ENCODE measurements around the gene KRT76.

DNA sequence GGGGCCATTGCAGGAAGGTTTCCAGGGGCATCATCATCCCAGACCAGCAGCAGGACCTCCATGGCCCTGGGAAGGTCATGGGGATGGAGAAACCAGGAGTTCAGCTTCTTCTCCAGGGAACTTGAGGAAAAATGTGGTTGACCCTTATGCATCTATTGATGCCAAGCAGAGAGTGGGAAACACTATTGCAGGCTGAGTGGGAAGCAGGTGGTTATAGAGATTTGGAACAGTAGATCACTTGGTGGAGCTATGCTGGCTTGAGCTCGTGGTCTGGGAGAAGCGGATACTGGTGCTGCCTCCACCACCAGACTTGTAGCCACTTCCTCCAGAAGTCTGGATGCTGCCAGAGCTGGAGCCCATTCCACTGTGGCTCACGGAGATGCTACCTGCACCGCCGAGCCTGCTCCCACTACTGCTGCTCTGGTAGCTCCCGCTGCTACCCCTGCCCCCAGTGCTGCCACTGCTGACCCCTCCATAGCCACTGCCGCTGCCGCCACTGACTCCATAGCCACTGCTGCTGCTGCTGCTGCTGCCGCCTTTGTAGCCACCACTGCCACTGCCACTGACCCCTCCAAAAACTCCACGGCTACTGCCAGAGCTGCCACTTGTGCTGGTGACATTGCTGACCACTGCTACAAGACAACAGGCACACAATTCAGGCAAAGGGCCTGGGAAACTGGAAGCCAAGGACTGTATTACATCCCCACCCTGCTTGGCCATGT lies 8.5 kb downstream of the KRT76 start:
- TF ChIP-seq CTCF (IDR thresholded peaks at IDR 0.05) (no peak), POLR2A (IDR thresholded peaks at IDR 0.05) (no peak)

Data from uterus (tissue), 2 donors.